Calu3 (cell line): ENCODE results near the gene TMEM165. TPM values are rescaled to one million over a fixed set of nuclear protein-coding genes. Genes with fewer than 3 reads are reported as not detected.

ENCODE experiments used
- BruUV-seq: library from RNA; stranded (reverse); fragments of 400-500 nt; replicated peaks from 2 replicates; lab custom pipeline; 2021; lab: Mats Ljungman, UMichigan
- CTCF ChIA-PET: fragments of 300-600 bp; sonication (Branson Sonifier 250); formaldehyde crosslinking; loops from one replicate; lab custom pipeline; 2022; ENCODE audit warnings: antibody characterized with exemption; lab: Charles Lee
- DNase-seq: peaks from one replicate; pipeline ENCODE4 v3.0.0; 2022
- H3K27ac Mint-ChIP-seq: one replicate; pipeline ENCODE4 v1.8.0; 2022; ENCODE audit warnings: mixed read lengths; ENCODE audit not compliant: unreplicated experiment
- H3K27me3 Mint-ChIP-seq: one replicate; pipeline ENCODE4 v1.8.0; 2022; ENCODE audit warnings: mixed read lengths; ENCODE audit not compliant: unreplicated experiment
- H3K36me3 Mint-ChIP-seq: one replicate; pipeline ENCODE4 v1.8.0; 2022; ENCODE audit warnings: mild to moderate bottlenecking, moderate library complexity, mixed read lengths; ENCODE audit not compliant: insufficient read depth, unreplicated experiment
- H3K4me1 Mint-ChIP-seq: one replicate; pipeline ENCODE4 v1.8.0; 2022; ENCODE audit warnings: mild to moderate bottlenecking, low read depth, mixed read lengths; ENCODE audit not compliant: unreplicated experiment
- H3K4me3 Mint-ChIP-seq: one replicate; pipeline ENCODE4 v1.8.0; 2022; ENCODE audit warnings: mild to moderate bottlenecking, low read depth, moderate library complexity, mixed read lengths; ENCODE audit not compliant: unreplicated experiment
- H3K9me3 Mint-ChIP-seq: one replicate; pipeline ENCODE4 v1.8.0; 2022; ENCODE audit warnings: low read depth, mixed read lengths; ENCODE audit not compliant: unreplicated experiment
- CTCF ChIP-seq: fragments of 200-600 bp; IDR thresholded peaks from one replicate; pipeline ENCODE4 v1.8.0; 2022; ENCODE audit warnings: antibody characterized with exemption; ENCODE audit not compliant: unreplicated experiment
- intact Hi-C: fragments of 100-400 bp; cut with micrococcal nuclease; formaldehyde crosslinking; loops from one replicate; pipeline ENCODE4 v1.10.0; 2022; ENCODE audit not compliant: unreplicated experiment
- total RNA-seq: library from RNA; stranded (reverse); gene quantifications from 2 replicates; pipeline ENCODE4 v1.2.3, GENCODE V29; 2022

Gene TMEM165
- total RNA-seq, 1 experiment from 2014 or later = 96.6 TPM

- CTCF ChIA-PET = no interaction called here
- TF ChIP-seq CTCF = no peak
- Mint-ChIP-seq H3K27me3 (no peaks in the 10 kb centered on the region), H3K4me3 (no peak overlapping the region), H3K9me3 (no peaks in the 10 kb centered on the region), H3K27ac (no peak overlapping the region), H3K36me3 (no peaks in the 10 kb centered on the region), H3K4me1 (no peaks in the 10 kb centered on the region)
- no peak for DNase-seq
- intact Hi-C loops = loop anchor here (2.0 to 5.0 kb wide), 2 partner anchors 107 to 292 kb away; no protein-coding TSS in a partner anchor
- BruUV-seq = no TSS peak
These were observed 49.1 kb downstream of the TMEM165 start for GRCh38 chr4:55444827-55445226.

GRCh38 chr4:55445921-55446577 lies 50.3 kb downstream of the TMEM165 start:
- DNase-seq = no peak
- H3K36me3 Mint-ChIP-seq = peaks cover 4% of the 10 kb centered on the region
- H3K4me1 Mint-ChIP-seq = no peaks in the 10 kb centered on the region

GRCh38 chr4:55446578-55446922 lies 50.8 kb downstream of the TMEM165 start:
- DNase-seq = no peak
- H3K9me3 Mint-ChIP-seq = no peaks in the 10 kb centered on the region
- BruUV-seq = no TSS peak

More at GRCh38 chr4:55445921-55446577, 50.3 kb downstream of the TMEM165 start:
- no peak for TF ChIP-seq CTCF
- Mint-ChIP-seq H3K27me3 (no peaks in the 10 kb centered on the region), H3K4me3 (no peak overlapping the region), H3K27ac (no peak overlapping the region), H3K9me3 (no peaks in the 10 kb centered on the region)
- BruUV-seq = no TSS peak
- CTCF ChIA-PET = no interaction called here
- intact Hi-C loops = loop anchor here (2.0 kb wide), 1 partner anchor 291 kb away; no protein-coding TSS in a partner anchor

GRCh38 chr4:55447108-55447708 lies 51.5 kb downstream of the TMEM165 start:
- intact Hi-C loops = no loop called here
- no TSS peak for BruUV-seq
- no peak for DNase-seq
- CTCF ChIA-PET = no interaction called here
- TF ChIP-seq CTCF = no peak
- peaks cover 6% of the 10 kb centered on the region for H3K36me3 Mint-ChIP-seq
- H3K27ac Mint-ChIP-seq = no peak overlapping the region
- no peaks in the 10 kb centered on the region for H3K4me1 Mint-ChIP-seq
- no peaks in the 10 kb centered on the region for H3K27me3 Mint-ChIP-seq
- no peaks in the 10 kb centered on the region for H3K9me3 Mint-ChIP-seq
- H3K4me3 Mint-ChIP-seq = no peak overlapping the region

More at GRCh38 chr4:55446578-55446922, 50.8 kb downstream of the TMEM165 start:
- no peaks in the 10 kb centered on the region for H3K27me3 Mint-ChIP-seq
- no peak overlapping the region for H3K27ac Mint-ChIP-seq
- TF ChIP-seq CTCF = no peak
- no peak overlapping the region for H3K4me3 Mint-ChIP-seq
- peaks cover 6% of the 10 kb centered on the region for H3K36me3 Mint-ChIP-seq
- no peaks in the 10 kb centered on the region for H3K4me1 Mint-ChIP-seq
- intact Hi-C loops = no loop called here
- CTCF ChIA-PET = no interaction called here
